Neutrophil (primary cell): ENCODE data around the gene PDE1C.

Experiments used
- H3K27ac ChIP-seq: fragments of 200-600 bp; sonication (generic); 2 replicates; pipeline ENCODE4 v1.5.1; 2016; ENCODE audit warnings: mild to moderate bottlenecking, moderate library complexity
- H3K27me3 ChIP-seq: fragments of 200-600 bp; sonication (generic); 2 replicates; pipeline ENCODE4 v1.6.0; 2016; ENCODE audit warnings: mild to moderate bottlenecking
- H3K36me3 ChIP-seq: fragments of 200-600 bp; sonication (generic); 2 replicates; pipeline ENCODE4 v1.5.1; 2017
- H3K4me1 ChIP-seq, 2 experiments: fragments of 200-600 bp in 1 of 2; sonication (generic) in 1 of 2; 1 replicate in 1 of 2; 2 replicates in 1 of 2; pipeline versions ENCODE4 v1.5.1 to v1.6.1; 2013 to 2016; ENCODE audit warnings: low read depth in 1 of 2, low read length in 1 of 2, mild to moderate bottlenecking in 1 of 2, moderate library complexity in 1 of 2; ENCODE audit not compliant: control insufficient read depth in 1 of 2, insufficient read depth in 1 of 2
- H3K4me3 ChIP-seq, 2 experiments: fragments of 200-600 bp in 1 of 2; sonication (generic) in 1 of 2; 1 replicate in 1 of 2; 2 replicates in 1 of 2; pipeline ENCODE4 v1.5.1; 2013 to 2016; ENCODE audit warnings: low read depth in 1 of 2, low read length in 1 of 2, mild to moderate bottlenecking in 1 of 2, moderate library complexity in 1 of 2
- H3K9me3 ChIP-seq: fragments of 200-600 bp; sonication (generic); 2 replicates; pipeline ENCODE4 v1.5.1; 2016
- TF ChIP-seq, protein P1 (sequence below): fragments of 200-600 bp; sonication (generic); IDR thresholded peaks from 2 replicates; pipeline ENCODE4 v1.5.1; 2016; ENCODE audit warnings: antibody characterized with exemption

The PDE1C gene

DNA sequence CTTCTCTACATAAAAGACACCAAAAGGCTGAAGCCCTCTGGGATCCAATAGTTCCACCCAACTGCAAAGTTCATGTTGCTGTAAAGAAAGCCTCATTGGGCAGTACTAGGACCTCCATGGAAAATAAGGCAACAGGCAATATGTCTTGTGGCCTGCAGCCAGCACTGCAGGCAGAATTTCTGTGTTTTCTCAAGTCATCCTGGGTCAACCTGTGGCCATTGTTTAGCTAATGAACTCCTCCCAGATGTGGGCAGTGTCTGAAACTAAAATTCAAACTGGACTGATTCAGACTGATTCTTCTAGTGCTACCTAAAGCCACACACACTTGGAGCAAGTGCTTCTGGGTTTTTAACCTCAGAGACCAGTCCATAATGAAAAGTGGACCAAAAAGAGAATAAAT is 241.7 kb downstream of the PDE1C start:
- no peaks in the 10 kb centered on the region for H3K9me3 ChIP-seq
- H3K4me3 ChIP-seq: no peak overlapping the region
- no peaks in the 10 kb centered on the region for H3K27me3 ChIP-seq
- no peaks in the 10 kb centered on the region for H3K36me3 ChIP-seq
- TF ChIP-seq, protein P1, sequence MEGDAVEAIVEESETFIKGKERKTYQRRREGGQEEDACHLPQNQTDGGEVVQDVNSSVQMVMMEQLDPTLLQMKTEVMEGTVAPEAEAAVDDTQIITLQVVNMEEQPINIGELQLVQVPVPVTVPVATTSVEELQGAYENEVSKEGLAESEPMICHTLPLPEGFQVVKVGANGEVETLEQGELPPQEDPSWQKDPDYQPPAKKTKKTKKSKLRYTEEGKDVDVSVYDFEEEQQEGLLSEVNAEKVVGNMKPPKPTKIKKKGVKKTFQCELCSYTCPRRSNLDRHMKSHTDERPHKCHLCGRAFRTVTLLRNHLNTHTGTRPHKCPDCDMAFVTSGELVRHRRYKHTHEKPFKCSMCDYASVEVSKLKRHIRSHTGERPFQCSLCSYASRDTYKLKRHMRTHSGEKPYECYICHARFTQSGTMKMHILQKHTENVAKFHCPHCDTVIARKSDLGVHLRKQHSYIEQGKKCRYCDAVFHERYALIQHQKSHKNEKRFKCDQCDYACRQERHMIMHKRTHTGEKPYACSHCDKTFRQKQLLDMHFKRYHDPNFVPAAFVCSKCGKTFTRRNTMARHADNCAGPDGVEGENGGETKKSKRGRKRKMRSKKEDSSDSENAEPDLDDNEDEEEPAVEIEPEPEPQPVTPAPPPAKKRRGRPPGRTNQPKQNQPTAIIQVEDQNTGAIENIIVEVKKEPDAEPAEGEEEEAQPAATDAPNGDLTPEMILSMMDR: no peak
- no peak overlapping the region for H3K27ac ChIP-seq
- H3K4me1 ChIP-seq: peaks cover 0 to 8% of the 10 kb centered on the region in 2 experiments

DNA sequence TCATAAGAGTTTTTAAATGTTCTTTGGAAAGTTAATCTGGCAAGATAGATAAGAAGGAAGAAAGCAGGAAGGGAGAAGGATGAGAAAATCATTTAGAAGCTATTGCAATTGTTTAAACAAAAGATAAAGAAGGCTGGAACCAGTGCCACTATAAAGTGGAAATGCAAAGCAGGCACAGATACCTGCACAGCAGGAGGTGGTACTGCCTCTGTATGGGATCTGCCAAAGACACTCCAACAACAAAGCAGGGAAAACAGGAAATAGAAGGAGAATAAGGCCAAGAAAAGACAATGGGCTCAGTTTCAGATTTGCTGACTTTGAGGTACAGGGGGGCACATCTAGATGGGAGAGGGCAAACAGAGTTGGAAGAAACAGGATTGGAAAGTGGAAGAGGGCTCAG is 244.6 kb downstream of the PDE1C start:
- TF ChIP-seq, protein P1: no peak
- Histone ChIP-seq H3K27me3 (no peaks in the 10 kb centered on the region), H3K36me3 (no peaks in the 10 kb centered on the region), H3K4me1 (no peaks in the 10 kb centered on the region), H3K4me3 (no peak overlapping the region), H3K9me3 (no peaks in the 10 kb centered on the region), H3K27ac (no peak overlapping the region)

DNA sequence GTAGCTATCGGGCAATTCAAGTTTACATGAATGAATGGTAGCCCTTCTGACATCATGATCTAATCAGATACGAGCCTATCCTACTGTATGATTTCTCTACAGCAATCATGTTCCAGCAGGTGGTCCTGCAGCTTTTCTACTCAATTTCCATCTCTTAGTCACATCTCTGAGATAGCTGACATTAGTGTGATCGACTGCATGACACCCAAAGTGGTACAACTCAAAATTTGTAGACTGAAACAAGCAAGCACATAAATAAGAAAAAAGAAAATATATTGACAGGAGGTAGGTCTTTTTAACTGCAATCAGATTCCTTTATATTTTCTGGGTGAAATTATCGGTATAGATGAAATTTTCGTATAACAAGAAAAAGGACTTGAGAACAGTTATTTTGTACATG is 251.2 kb downstream of the PDE1C start:
- Histone ChIP-seq H3K4me1 (no peaks in the 10 kb centered on the region), H3K4me3 (no peak overlapping the region), H3K27me3 (no peaks in the 10 kb centered on the region), H3K27ac (no peak overlapping the region), H3K36me3 (no peaks in the 10 kb centered on the region), H3K9me3 (no peaks in the 10 kb centered on the region)
- TF ChIP-seq, protein P1: no peak

DNA sequence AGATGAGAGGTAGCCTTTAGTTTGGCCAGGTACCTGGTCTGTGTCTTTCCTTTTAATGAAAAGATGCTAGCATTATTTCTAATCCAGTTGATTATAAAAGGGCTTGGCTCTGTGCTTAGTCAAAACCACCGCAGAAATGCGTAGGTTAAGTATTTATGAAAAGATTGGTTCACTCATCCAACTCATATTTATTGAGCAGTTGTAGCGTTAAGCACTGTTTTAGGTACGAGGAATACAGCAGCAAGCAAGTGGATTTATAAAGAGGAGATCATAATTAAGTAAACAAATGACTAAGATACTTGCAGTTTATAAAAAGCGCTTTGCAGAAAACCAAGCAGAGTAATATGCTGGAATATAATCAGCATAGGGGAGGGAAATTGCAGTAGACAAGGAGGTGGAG is 253.4 kb downstream of the PDE1C start:
- Histone ChIP-seq H3K4me3 (no peak overlapping the region), H3K27ac (no peak overlapping the region), H3K27me3 (no peaks in the 10 kb centered on the region), H3K4me1 (peaks cover 15 to 16% of the 10 kb centered on the region in 2 experiments), H3K9me3 (no peaks in the 10 kb centered on the region), H3K36me3 (no peaks in the 10 kb centered on the region)
- TF ChIP-seq, protein P1: no peak

DNA sequence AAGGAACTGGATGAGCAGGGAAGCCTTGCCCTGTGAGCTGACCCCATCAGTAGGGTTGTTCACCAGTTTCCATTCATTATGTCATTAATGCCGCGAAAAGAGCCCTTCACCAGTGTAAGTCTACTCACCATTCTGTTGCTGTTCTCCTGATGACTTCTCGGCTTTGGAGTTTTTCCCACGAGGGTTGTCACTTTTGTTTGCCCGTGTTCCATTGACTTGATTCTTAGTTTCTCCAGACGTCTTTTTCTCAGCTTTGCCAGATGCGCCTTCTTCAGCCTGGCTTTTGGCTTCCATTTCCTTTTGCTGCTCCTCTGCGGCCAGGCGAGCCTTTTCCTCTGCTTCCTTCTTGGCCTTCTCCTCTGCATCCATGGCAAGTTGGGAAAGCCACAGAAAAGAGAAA is 254.4 kb downstream of the PDE1C start:
- Histone ChIP-seq H3K9me3 (no peaks in the 10 kb centered on the region), H3K4me1 (peaks cover 26% of the 10 kb centered on the region in 2 experiments), H3K27ac (no peak overlapping the region), H3K4me3 (no peak overlapping the region), H3K36me3 (no peaks in the 10 kb centered on the region), H3K27me3 (no peaks in the 10 kb centered on the region)
- TF ChIP-seq, protein P1: no peak

DNA sequence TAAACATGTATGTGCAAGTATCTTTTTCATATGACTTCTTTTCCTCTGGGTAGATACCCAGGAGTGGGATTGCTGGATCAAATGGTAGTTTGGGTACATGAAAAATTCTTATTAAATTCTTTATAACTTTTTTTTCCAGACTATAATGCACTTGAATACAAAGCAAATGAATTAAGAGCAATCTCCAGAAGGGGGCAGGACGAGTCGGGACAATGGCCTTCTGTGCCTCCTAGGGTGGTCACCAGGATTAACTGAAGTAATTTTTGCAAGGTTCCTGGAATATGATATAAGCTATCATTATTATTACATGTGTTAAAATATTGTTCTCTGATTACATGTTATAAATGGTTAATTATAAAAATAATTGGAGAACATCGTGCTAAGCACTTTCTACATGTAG is 256.0 kb downstream of the PDE1C start:
- Histone ChIP-seq H3K4me1 (peaks cover 26 to 31% of the 10 kb centered on the region in 2 experiments), H3K4me3 (no peak overlapping the region), H3K9me3 (no peaks in the 10 kb centered on the region), H3K27ac (no peak overlapping the region), H3K27me3 (no peaks in the 10 kb centered on the region), H3K36me3 (no peaks in the 10 kb centered on the region)
- TF ChIP-seq, protein P1: no peak
